NCI-H1930 (cell line): ENCODE data around the gene GABRR1.
"Not testable (repeated sequence)": the region's sequence is repeated elsewhere in the genome, so short reads cannot be mapped to it uniquely, and the experiment has no call there.

Experiments
- DNase-seq, 2 experiments: peaks; one replicate each; lab custom pipeline; 2025; lab: John Stamatoyannopoulos, UW

Gene GABRR1

GRCh38 chr6:89217299-89217910 is at the start of gene GABRR1:
Gene GABRR1 (minus strand): TSS chr6:89217358. CDS start chr6:89217322, 36 bp downstream.
- no peak for DNase-seq

- DNase-seq = no peak
These were observed 47.1 kb upstream of the GABRR1 start for GRCh38 chr6:89264296-89264695.

- DNase-seq = no peak
These were observed 43.7 kb upstream of the GABRR1 start for GRCh38 chr6:89260832-89261231.

- DNase-seq = no peak
These were observed 43.2 kb upstream of the GABRR1 start for GRCh38 chr6:89260310-89260709.

- no peak for DNase-seq
These were observed 41.8 kb upstream of the GABRR1 start for GRCh38 chr6:89258912-89259311.

- DNase-seq = no peak
These were observed 40.6 kb upstream of the GABRR1 start for GRCh38 chr6:89257781-89258180.

GRCh38 chr6:89257346-89257745 is 40.2 kb upstream of the GABRR1 start:
- DNase-seq = no peak

- no peak for DNase-seq
These were observed 38.3 kb upstream of the GABRR1 start for GRCh38 chr6:89255417-89255816.

GRCh38 chr6:89254569-89254968 is 37.4 kb upstream of the GABRR1 start:
- DNase-seq = no peak

- DNase-seq = no peak
These were observed 35.7 kb upstream of the GABRR1 start for GRCh38 chr6:89252907-89253306.

- no peak for DNase-seq
These were observed 34.8 kb upstream of the GABRR1 start for GRCh38 chr6:89251976-89252375.

GRCh38 chr6:89251170-89251569 is 34.0 kb upstream of the GABRR1 start:
- no peak for DNase-seq

GRCh38 chr6:89250239-89250638 is 33.1 kb upstream of the GABRR1 start:
- DNase-seq = no peak

GRCh38 chr6:89244241-89244985 is 27.3 kb upstream of the GABRR1 start:
- DNase-seq = no peak

GRCh38 chr6:89243331-89243629 is 26.1 kb upstream of the GABRR1 start:
- DNase-seq = no peak

- DNase-seq = peak in 1 of 2 experiments; percentile 10
These were observed 25.6 kb upstream of the GABRR1 start for GRCh38 chr6:89242574-89243330.

- no peak for DNase-seq
These were observed 22.2 kb upstream of the GABRR1 start for GRCh38 chr6:89239338-89239737.

- DNase-seq = no peak
These were observed 20.0 kb upstream of the GABRR1 start for GRCh38 chr6:89237158-89237557.

GRCh38 chr6:89233605-89234004 is 16.4 kb upstream of the GABRR1 start:
- not testable (repeated sequence) for DNase-seq

- DNase-seq = no peak
These were observed 5.5 kb upstream of the GABRR1 start for GRCh38 chr6:89222712-89223039.

- DNase-seq = no peak
These were observed 5.0 kb upstream of the GABRR1 start for GRCh38 chr6:89221971-89222711.

GRCh38 chr6:89221129-89221528 is 4.0 kb upstream of the GABRR1 start:
- no peak for DNase-seq

GRCh38 chr6:89216411-89216810 is 747 bp downstream of the GABRR1 start:
- DNase-seq = no peak
